ENCODE measurements around the gene NMT1.

The NMT1 gene

DNA sequence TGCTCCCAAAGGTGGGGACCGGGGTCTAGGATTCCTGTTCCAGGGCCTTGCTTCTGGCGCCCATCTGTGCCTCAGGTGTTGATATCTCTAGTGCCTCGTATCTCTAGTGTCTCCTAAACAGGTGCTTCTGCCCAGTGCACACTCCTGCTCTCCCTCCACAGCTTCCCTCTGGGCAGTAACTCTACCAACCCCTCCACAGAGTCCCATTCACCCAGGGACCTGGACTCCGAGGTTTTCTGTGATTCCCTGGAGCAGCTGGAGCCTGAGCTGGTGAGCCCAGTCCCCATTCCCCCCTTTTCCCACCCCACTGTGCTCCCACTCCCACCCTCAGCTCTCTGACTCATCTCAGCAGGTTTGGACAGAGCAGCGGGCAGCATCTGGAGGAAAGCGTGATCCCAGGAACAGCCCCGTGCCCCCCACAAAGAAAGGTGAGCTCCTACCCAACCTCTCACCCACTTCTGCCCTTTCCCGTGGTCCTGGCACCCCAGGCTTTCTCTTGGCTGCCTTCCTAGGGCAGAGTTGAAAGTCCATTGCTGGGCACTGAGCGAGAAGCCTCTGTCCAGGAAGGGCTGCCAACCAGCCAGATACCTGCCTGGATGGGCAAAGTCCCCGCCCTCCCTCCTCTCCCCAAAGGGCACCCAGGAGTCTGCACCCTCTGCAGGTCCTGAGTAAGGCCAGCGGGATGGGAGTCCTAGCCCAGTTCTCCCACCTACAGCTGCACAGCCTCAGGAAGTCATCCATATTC lies 76.6 kb downstream of the NMT1 start:
- DNase-seq, result no peak

DNA sequence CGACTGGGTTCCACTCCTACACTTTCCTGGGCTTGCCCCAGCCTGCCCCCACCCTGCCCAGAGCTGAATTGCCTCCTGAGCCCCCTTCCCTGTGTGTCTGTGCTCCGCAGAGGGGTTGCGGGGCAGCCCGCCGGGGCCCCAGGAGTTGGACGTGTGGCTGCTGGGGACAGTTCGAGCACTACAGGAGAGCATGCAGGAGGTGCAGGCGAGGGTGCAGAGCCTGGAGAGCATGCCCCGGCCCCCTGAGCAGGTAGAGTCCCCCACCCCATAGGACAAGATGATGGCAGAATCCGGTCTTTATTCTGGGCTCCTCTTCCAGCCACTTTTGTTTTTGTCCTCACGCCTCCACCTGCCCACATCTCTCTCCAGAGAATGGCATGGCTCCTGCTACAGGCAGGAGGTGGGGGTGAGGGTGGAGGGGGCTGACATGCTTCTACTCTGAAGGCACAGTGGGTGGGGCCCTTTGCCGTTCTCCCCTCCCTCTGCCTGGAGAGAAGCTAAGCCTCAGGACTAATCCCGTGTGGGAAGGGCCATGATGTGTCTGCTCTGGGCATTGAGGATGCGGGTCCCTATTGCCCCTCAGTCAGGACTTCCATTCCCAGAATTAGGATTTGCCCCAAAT lies 77.9 kb downstream of the NMT1 start:
- DNase-seq, result no peak

- DNase-seq, result no peak
These were observed 78.4 kb downstream of the NMT1 start for GRCh38 chr17:45139533-45139920.

GRCh38 chr17:45143094-45143670 lies 82.1 kb downstream of the NMT1 start:
- no peak for DNase-seq

- DNase-seq, result no peak
These were observed 82.7 kb downstream of the NMT1 start for GRCh38 chr17:45143767-45144198.

DNA sequence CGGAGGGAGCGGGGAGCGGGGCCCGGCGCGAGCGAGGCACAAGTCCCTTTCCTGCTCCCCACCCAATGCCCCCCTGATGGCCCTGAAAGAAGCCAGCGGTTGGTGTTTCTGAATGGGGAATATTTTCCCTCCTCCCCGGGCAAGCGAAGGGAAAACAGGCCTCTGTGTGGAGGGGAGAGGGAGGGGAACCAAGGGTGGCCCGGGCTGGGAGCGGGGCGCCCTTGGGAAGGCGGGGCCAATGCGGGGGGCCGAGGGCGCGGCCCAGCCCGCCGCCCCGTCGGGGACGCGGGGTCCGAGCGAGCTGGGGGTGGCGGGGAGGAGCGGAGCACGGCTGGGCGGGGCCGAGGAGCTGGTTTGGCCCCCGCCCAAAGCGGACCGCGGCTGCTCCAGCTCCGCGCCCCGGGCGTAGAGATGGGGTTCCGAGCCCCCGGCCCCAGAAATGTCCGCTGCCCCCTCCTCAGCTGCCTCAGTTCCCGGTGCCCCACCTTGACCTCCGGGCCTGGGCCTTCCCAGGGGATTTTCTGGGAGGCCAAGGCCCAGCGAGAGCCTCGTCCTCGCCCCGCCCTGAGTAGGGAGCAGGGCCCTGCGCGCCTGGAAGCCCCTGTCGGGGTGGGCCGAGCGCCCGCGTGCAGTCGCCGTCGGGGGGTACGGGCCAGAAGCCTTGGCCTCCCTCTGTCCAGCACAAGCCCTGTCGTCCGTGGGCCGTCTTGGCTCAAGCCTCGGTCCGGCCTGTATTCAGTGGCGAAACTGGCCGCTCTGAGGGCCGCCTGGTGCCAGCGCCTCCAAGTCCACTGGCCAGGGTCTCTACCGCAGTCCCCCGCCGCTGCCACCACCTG lies 83.3 kb downstream of the NMT1 start:
- DNase-seq, result no peak

DNA sequence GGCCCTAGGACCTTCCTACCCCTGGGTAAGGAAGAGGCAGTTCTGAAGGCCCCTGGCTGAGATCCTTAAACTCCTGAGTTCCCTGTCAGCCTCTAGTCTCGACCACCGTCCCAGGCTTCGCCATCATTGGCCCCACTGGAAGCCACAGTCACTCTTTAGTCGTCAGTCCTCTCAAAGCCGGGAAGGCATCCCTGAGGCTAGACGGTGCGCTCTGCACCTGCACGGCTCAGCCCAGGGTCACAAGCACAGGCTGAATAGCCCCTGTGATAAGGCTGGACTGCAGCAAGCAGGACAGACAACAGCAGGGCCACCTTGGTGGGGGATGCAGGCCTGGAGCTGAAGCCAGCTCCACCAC lies 83.9 kb downstream of the NMT1 start:
- no peak for DNase-seq

- no peak for DNase-seq
These were observed 85.0 kb downstream of the NMT1 start for GRCh38 chr17:45146166-45146565.

- DNase-seq, result no peak
These were observed 85.4 kb downstream of the NMT1 start for GRCh38 chr17:45146592-45146889.

DNA sequence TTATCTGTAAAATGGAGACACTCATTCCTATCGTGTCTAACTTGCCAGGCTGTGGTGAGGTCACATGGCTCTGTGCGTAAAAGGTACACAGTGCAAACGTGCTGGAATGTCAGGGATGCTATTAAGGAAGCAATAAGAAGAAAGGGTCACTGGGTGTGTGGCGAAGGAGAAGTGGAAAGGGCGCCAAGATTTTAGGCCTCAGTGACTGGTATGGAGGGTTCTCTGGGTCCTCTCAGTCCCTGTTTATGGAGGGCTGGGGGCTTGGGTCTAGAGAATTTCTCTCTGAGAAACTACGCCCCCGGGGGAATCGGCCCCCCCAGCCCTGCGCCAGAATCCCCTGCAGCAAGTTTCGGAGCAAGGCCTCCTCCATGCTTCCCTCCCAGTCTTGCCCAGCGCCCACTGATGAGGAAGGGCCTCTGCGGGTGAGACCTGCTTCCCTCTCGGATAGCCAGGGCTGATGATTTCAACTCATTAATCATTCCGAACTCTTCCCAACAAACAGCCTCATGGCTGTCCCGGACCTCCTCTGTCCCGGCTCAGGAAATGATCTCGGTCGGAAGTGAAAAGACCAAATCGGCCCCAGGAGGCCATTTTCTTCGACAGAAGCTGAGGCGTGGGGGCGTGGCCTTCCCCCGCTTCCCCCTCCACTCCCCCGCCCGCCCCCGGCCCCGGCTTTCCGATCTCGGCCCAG lies 85.9 kb downstream of the NMT1 start:
- peak; percentile 79 for DNase-seq

GRCh38 chr17:45147581-45148182 lies 86.6 kb downstream of the NMT1 start:
- DNase-seq, result peak; percentile 88

GRCh38 chr17:45148183-45149036 lies 87.3 kb downstream of the NMT1 start, which contains the start of gene HEXIM1:
HEXIM1 (plus strand) TSS chr17:45148475; CDS start chr17:45149191, 716 bp downstream.
- peak; percentile 99 for DNase-seq

- DNase-seq, result peak; percentile 85
These were observed 88.0 kb downstream of the NMT1 start for GRCh38 chr17:45149037-45149668.

GRCh38 chr17:45149669-45150664 lies 88.8 kb downstream of the NMT1 start:
- peak; percentile 46 for DNase-seq

DNA sequence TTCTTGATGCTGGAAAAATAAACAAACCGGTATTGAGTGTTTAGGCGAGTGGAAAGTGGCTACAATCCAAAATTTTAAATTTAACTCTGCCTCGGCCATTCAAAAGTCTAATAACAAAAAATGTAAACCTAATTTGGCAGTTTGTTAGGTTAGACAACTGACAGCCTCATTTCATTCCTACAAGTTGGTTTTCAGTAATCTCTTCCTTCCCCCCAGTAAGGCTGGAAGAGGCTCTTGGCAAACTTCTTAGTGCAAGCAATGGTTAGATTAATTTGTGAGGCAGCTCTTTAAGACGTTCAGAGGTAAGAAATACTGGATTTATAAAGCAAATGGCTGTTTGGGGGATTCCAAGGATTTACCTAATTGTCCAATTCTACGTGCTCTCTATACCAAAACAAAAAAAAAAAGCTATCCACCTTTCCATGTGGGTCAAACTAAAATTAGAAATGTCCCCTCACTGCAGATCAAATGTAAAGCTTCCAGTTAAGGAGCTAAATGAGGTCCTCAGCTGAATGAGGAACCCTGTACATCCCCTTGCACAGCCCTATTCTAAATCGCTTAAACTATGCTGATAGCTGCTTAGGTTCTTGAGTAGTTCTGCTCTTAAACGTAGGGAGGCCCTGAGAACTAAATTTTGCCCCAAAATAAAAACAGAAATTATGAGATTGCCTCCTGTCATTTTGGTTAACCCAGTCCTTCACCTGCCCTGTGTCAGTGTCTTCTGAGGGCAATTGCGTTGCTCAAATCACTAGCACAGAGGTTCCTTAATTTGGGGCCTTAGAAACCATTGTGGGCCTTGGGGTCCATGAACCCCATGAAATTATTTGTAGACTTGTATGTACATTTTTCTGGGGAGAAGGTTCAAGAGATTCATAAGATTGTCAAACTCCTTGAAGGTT lies 90.0 kb downstream of the NMT1 start:
- DNase-seq, result no peak

DNA sequence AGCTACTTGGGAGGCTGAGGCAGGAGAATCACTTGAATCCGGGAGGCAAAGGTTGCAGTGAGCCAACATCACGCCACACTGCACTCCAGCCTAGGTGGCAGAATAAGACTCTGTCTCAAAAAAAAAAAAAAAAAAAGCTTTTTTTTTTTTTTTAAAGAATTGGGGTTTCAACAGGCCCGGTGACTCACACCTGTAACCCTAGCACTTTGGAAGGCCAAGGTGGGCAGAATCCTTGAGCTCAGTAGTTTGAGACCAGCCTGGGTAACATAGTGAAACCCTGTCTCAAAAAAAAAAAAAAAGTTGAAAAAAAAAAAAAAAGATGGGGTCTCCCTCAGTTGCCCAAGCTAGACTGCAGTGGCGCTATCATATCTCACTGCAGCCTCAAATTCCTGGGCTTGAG lies 93.9 kb downstream of the NMT1 start:
- DNase-seq, result no peak

- no peak for DNase-seq
These were observed 94.4 kb downstream of the NMT1 start for GRCh38 chr17:45155483-45155882.

DNA sequence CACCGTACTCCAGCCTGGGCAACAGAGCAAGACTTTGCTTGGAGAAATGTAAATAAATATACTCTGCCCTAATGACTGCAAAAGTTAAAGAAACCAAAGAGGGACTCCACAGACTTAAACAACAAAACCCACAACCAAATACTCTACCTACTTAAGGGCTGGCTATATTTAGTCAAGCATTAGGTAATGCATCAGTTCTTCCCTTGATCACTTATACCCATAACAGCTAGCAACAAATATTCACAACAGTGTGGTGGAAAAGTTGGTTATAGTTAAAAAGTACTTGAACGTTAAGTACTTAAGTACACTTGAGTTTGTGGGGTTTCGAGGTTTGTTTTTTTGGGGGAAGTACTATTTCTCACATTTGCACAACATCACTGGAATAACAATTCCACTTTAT lies 95.1 kb downstream of the NMT1 start:
- no peak for DNase-seq

All from activated CD4-positive, alpha-beta T cell treated with anti-CD3 and anti-CD28 coated beads, Interleukin-2, amount 50 U/mL, for 16 hours (primary cell).